Natural killer cell (primary cell): Measurements from ENCODE around the gene RTN4IP1. TPM values are rescaled to one million over a fixed set of nuclear protein-coding genes. Genes with fewer than 3 reads are reported as not detected.

ENCODE experiments used
- ATAC-seq, 3 donors: fragments of 150-1000 bp in 2 of 3; fragments of 200-7000 bp in 1 of 3; cut with Tn5 transposase; 1 replicate in 1 of 3; 2 replicates in 2 of 3; pipeline ENCODE4 v1.10.0; 2021; ENCODE audit warnings: mild to moderate bottlenecking in 2 of 3, moderate library complexity in 2 of 3
- DNase-seq, 2 donors: peaks; one replicate each; pipeline versions ENCODE4 v3.0.0 to v3.0.0-alpha.2; 2013 to 2021; ENCODE audit warnings: mixed read lengths in 1 of 2
- H3K27ac ChIP-seq: one replicate; pipeline ENCODE4 v1.5.1; 2013; ENCODE audit warnings: mild to moderate bottlenecking, low read length
- H3K27me3 ChIP-seq: one replicate; pipeline ENCODE4 v1.6.1; 2013; ENCODE audit warnings: low read length; ENCODE audit not compliant: control insufficient read depth, insufficient read depth
- H3K36me3 ChIP-seq: one replicate; pipeline ENCODE4 v1.6.1; 2013; ENCODE audit warnings: low read length; ENCODE audit not compliant: control insufficient read depth, insufficient read depth
- H3K4me1 ChIP-seq: one replicate; pipeline ENCODE4 v1.6.1; 2013; ENCODE audit warnings: low read length; ENCODE audit not compliant: control insufficient read depth, insufficient read depth
- H3K4me3 ChIP-seq: one replicate; pipeline ENCODE4 v1.5.1; 2013; ENCODE audit warnings: low read length
- H3K9me3 ChIP-seq: one replicate; pipeline ENCODE4 v1.6.1; 2013; ENCODE audit warnings: low read length; ENCODE audit not compliant: control insufficient read depth, insufficient read depth
- H3K27ac Mint-ChIP-seq, 2 donors: one replicate each; pipeline ENCODE4 v1.8.0; 2022; ENCODE audit warnings: mild to moderate bottlenecking in 2 of 2, mixed read lengths in 2 of 2, moderate library complexity in 1 of 2
- H3K27me3 Mint-ChIP-seq, 2 donors: one replicate each; pipeline ENCODE4 v1.8.0; 2022; ENCODE audit warnings: low read depth in 2 of 2, mixed read lengths in 2 of 2
- H3K36me3 Mint-ChIP-seq: one replicate; pipeline ENCODE4 v1.8.0; 2022; ENCODE audit warnings: mixed read lengths
- H3K4me1 Mint-ChIP-seq, 2 donors: one replicate each; pipeline ENCODE4 v1.8.0; 2022; ENCODE audit warnings: mixed read lengths in 2 of 2
- H3K4me3 Mint-ChIP-seq: one replicate; pipeline ENCODE4 v1.8.0; 2022; ENCODE audit warnings: mild to moderate bottlenecking, moderate library complexity, mixed read lengths
- H3K9me3 Mint-ChIP-seq, 2 donors: one replicate each; pipeline ENCODE4 v1.8.0; 2022; ENCODE audit warnings: mixed read lengths in 2 of 2
- WGBS: methylation state at CpG from one replicate; pipeline ENCODE4 v1.1.7; 2013; ENCODE audit warnings: missing lambda C conversion rate; ENCODE audit not compliant: insufficient coverage; 5-methylcytosine and 5-hydroxymethylcytosine counted together
- intact Hi-C: fragments of 100-400 bp; cut with micrococcal nuclease; formaldehyde crosslinking; loops from one replicate; pipeline ENCODE4 v1.14.2; 2022
- total RNA-seq, 4 donors: library from RNA; stranded (reverse); fragments of 120-200 nt in 1 of 4; gene quantifications; one replicate each; pipeline versions ENCODE4 v1.2.3 to v1.2.4, GENCODE V29; 2013 to 2022
- TF ChIP-seq, protein P1 (sequence below): fragments of 200-600 bp; IDR thresholded peaks from one replicate; pipeline ENCODE4 v1.8.0; 2022; ENCODE audit warnings: antibody characterized with exemption

Gene RTN4IP1
- total RNA-seq, 3 donors from 2014 or later (not counting 1 experiment from before 2014, with no cell fraction given): 2.9 to 5.5 (median 5.0) TPM

- Mint-ChIP-seq H3K4me1 (peaks cover 19 to 27% of the 10 kb centered on the region in 2 donors), H3K27me3 (no peaks in the 10 kb centered on the region), H3K4me3 (no peak overlapping the region), H3K27ac (no peak overlapping the region), H3K9me3 (no peaks in the 10 kb centered on the region), H3K36me3 (no peaks in the 10 kb centered on the region)
- H3K9me3 ChIP-seq: no peaks in the 10 kb centered on the region
- no peak overlapping the region for H3K4me3 ChIP-seq
- DNase-seq (no peak), ATAC-seq (no peak)
- H3K27me3 ChIP-seq: no peaks in the 10 kb centered on the region
- peaks cover 14% of the 10 kb centered on the region for H3K36me3 ChIP-seq
- TF ChIP-seq, protein P1, sequence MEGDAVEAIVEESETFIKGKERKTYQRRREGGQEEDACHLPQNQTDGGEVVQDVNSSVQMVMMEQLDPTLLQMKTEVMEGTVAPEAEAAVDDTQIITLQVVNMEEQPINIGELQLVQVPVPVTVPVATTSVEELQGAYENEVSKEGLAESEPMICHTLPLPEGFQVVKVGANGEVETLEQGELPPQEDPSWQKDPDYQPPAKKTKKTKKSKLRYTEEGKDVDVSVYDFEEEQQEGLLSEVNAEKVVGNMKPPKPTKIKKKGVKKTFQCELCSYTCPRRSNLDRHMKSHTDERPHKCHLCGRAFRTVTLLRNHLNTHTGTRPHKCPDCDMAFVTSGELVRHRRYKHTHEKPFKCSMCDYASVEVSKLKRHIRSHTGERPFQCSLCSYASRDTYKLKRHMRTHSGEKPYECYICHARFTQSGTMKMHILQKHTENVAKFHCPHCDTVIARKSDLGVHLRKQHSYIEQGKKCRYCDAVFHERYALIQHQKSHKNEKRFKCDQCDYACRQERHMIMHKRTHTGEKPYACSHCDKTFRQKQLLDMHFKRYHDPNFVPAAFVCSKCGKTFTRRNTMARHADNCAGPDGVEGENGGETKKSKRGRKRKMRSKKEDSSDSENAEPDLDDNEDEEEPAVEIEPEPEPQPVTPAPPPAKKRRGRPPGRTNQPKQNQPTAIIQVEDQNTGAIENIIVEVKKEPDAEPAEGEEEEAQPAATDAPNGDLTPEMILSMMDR: no peak
- 46% methylated on average over 6 of the region's 6 CpGs for WGBS
- peaks cover 12% of the 10 kb centered on the region for H3K4me1 ChIP-seq
- peak overlapping the region; percentile 36 for H3K27ac ChIP-seq
- intact Hi-C loops: no loop called here
Measured at GRCh38 chr6:106637717-106638341, 8.5 kb upstream of the RTN4IP1 start.

DNA sequence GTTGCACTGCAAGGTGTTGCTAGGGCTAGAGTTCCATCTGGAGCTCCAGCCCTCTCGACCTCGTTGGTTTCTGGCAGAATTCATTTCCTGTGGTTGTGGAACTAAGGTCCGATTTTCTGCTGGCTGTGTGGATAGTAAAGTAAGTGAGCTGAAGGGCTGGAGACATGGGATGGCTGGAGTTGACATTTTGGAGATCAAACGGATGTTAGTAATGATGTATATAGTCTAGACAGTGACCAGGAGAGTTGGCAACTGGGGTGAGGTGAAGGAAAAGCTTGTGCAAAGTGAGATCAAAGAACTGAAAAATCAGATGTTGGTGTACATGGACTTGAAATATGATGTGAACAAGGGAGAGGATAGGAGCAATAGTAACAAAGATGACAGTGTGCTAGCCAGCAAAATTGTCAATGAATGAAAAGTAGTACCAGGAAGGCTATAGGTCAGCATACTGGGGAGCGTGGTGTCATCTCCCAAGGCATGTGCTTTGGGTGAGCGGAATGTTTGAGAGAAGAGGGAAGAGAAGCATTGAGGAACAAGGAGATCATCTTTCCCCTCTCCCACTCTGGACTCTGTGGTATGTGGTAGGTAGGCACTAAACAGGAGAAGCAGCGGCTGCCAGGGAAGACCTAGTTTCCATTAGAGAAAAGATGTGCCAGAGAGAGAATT lies 7.9 kb upstream of the RTN4IP1 start:
- no peaks in the 10 kb centered on the region for H3K36me3 Mint-ChIP-seq
- no peak for DNase-seq
- no peaks in the 10 kb centered on the region for H3K27me3 Mint-ChIP-seq
- peaks cover 8% of the 10 kb centered on the region for H3K36me3 ChIP-seq
- TF ChIP-seq, protein P1: no peak
- H3K27me3 ChIP-seq: no peaks in the 10 kb centered on the region
- H3K4me3 Mint-ChIP-seq: no peak overlapping the region
- H3K4me3 ChIP-seq: no peak overlapping the region
- peak overlapping the region; percentile 50 for H3K27ac ChIP-seq
- 25% methylated on average over 6 of the region's 7 CpGs for WGBS
- intact Hi-C loops: no loop called here
- ATAC-seq: no peak
- H3K9me3 Mint-ChIP-seq: no peaks in the 10 kb centered on the region
- H3K9me3 ChIP-seq: no peaks in the 10 kb centered on the region
- peak overlapping the region in 1 of 2 donors; percentile 2 for H3K27ac Mint-ChIP-seq
- peaks cover 19 to 27% of the 10 kb centered on the region in 2 donors for H3K4me1 Mint-ChIP-seq
- peaks cover 12% of the 10 kb centered on the region for H3K4me1 ChIP-seq

GRCh38 chr6:106634565-106634964 lies 5.3 kb upstream of the RTN4IP1 start:
- ATAC-seq (no peak), DNase-seq (no peak)
- no peaks in the 10 kb centered on the region for H3K27me3 ChIP-seq
- Mint-ChIP-seq H3K4me3 (no peak overlapping the region), H3K27ac (no peak overlapping the region), H3K36me3 (no peaks in the 10 kb centered on the region), H3K9me3 (no peaks in the 10 kb centered on the region), H3K27me3 (no peaks in the 10 kb centered on the region), H3K4me1 (peaks cover 22 to 37% of the 10 kb centered on the region in 2 donors)
- no peak overlapping the region for H3K27ac ChIP-seq
- peaks cover 15% of the 10 kb centered on the region for H3K4me1 ChIP-seq
- intact Hi-C loops: no loop called here
- no peaks in the 10 kb centered on the region for H3K36me3 ChIP-seq
- TF ChIP-seq, protein P1: no peak
- H3K9me3 ChIP-seq: no peaks in the 10 kb centered on the region
- H3K4me3 ChIP-seq: no peak overlapping the region
- 98% methylated on average over 5 of the region's 5 CpGs for WGBS
